Measurements from ENCODE around the gene UNC13D. TPM values are rescaled to one million over a fixed set of nuclear protein-coding genes. Genes with fewer than 3 reads are reported as not detected.

The UNC13D gene
- total RNA-seq, 2 donors from 2014 or later: 89.0 to 97.6 TPM

GRCh38 chr17:75842411-75842810 is 1.8 kb downstream of the UNC13D start:
- Mint-ChIP-seq H3K4me1 (ENCODE audit: low read depth) (peaks cover 19% of the 10 kb centered on the region), H3K27me3 (ENCODE audit: low read depth) (no peaks in the 10 kb centered on the region), H3K4me3 (peak overlapping the region; percentile 91 to 96), H3K27ac (peak overlapping the region; percentile 73), H3K36me3 (ENCODE audit: insufficient read depth in 2 of 2) (peaks cover 0 to 4% of the 10 kb centered on the region in 2 donors), H3K9me3 (no peaks in the 10 kb centered on the region)
- no peak for ATAC-seq (replicated peaks in 1 of 2)
- DNase-seq: no peak

GRCh38 chr17:75840799-75841164 is 3.4 kb downstream of the UNC13D start:
- peaks cover 18% of the 10 kb centered on the region for H3K4me1 Mint-ChIP-seq (ENCODE audit: low read depth)
- H3K36me3 Mint-ChIP-seq (ENCODE audit: insufficient read depth in 2 of 2): peaks cover 0 to 4% of the 10 kb centered on the region in 2 donors
- no peak for ATAC-seq (replicated peaks in 1 of 2)
- no peaks in the 10 kb centered on the region for H3K9me3 Mint-ChIP-seq
- DNase-seq: no peak
- no peak overlapping the region for H3K4me3 Mint-ChIP-seq
- H3K27ac Mint-ChIP-seq: no peak overlapping the region
- H3K27me3 Mint-ChIP-seq (ENCODE audit: low read depth): no peaks in the 10 kb centered on the region

GRCh38 chr17:75839942-75840798 is 4.0 kb downstream of the UNC13D start:
- no peaks in the 10 kb centered on the region for H3K27me3 Mint-ChIP-seq (ENCODE audit: low read depth)
- no peak for ATAC-seq (replicated peaks in 1 of 2)
- no peaks in the 10 kb centered on the region for H3K9me3 Mint-ChIP-seq
- H3K27ac Mint-ChIP-seq: no peak overlapping the region
- DNase-seq: no peak
- peaks cover 0 to 2% of the 10 kb centered on the region in 2 donors for H3K36me3 Mint-ChIP-seq (ENCODE audit: insufficient read depth in 2 of 2)
- H3K4me1 Mint-ChIP-seq (ENCODE audit: low read depth): peaks cover 12% of the 10 kb centered on the region
- H3K4me3 Mint-ChIP-seq: no peak overlapping the region

- Mint-ChIP-seq H3K9me3 (no peaks in the 10 kb centered on the region), H3K36me3 (ENCODE audit: insufficient read depth in 2 of 2) (peaks cover 0 to 7% of the 10 kb centered on the region in 2 donors), H3K27ac (peak overlapping the region; percentile 73), H3K4me1 (ENCODE audit: low read depth) (peaks cover 19% of the 10 kb centered on the region), H3K27me3 (ENCODE audit: low read depth) (no peaks in the 10 kb centered on the region), H3K4me3 (no peak overlapping the region)
- ATAC-seq (replicated peaks in 1 of 2): no peak
- DNase-seq: no peak
These were observed 5.8 kb downstream of the UNC13D start for GRCh38 chr17:75838410-75838809.

GRCh38 chr17:75837899-75838298 is 6.3 kb downstream of the UNC13D start:
- DNase-seq (no peak), ATAC-seq (replicated peaks in 1 of 2) (no peak)
- Mint-ChIP-seq H3K27me3 (ENCODE audit: low read depth) (no peaks in the 10 kb centered on the region), H3K4me3 (no peak overlapping the region), H3K4me1 (ENCODE audit: low read depth) (peaks cover 24% of the 10 kb centered on the region), H3K36me3 (ENCODE audit: insufficient read depth in 2 of 2) (peaks cover 0 to 5% of the 10 kb centered on the region in 2 donors), H3K9me3 (no peaks in the 10 kb centered on the region), H3K27ac (peak overlapping the region; percentile 73)

GRCh38 chr17:75836605-75837004 is 7.6 kb downstream of the UNC13D start:
- Mint-ChIP-seq H3K27ac (no peak overlapping the region), H3K27me3 (ENCODE audit: low read depth) (no peaks in the 10 kb centered on the region), H3K4me1 (ENCODE audit: low read depth) (peaks cover 30% of the 10 kb centered on the region), H3K9me3 (no peaks in the 10 kb centered on the region), H3K4me3 (no peak overlapping the region), H3K36me3 (ENCODE audit: insufficient read depth in 2 of 2) (peaks cover 0 to 7% of the 10 kb centered on the region in 2 donors)
- DNase-seq (no peak), ATAC-seq (replicated peaks in 1 of 2) (no peak)

GRCh38 chr17:75835654-75835987 is 8.6 kb downstream of the UNC13D start:
- H3K9me3 Mint-ChIP-seq: no peaks in the 10 kb centered on the region
- H3K27me3 Mint-ChIP-seq (ENCODE audit: low read depth): no peaks in the 10 kb centered on the region
- H3K4me1 Mint-ChIP-seq (ENCODE audit: low read depth): peaks cover 30% of the 10 kb centered on the region
- no peak overlapping the region for H3K4me3 Mint-ChIP-seq
- no peak for ATAC-seq (replicated peaks in 1 of 2)
- no peak for DNase-seq
- peaks cover 0 to 7% of the 10 kb centered on the region in 2 donors for H3K36me3 Mint-ChIP-seq (ENCODE audit: insufficient read depth in 2 of 2)
- H3K27ac Mint-ChIP-seq: no peak overlapping the region

GRCh38 chr17:75834928-75835653 is 9.1 kb downstream of the UNC13D start:
- Mint-ChIP-seq H3K4me1 (ENCODE audit: low read depth) (peaks cover 30% of the 10 kb centered on the region), H3K36me3 (ENCODE audit: insufficient read depth in 2 of 2) (peaks cover 0 to 7% of the 10 kb centered on the region in 2 donors), H3K27ac (no peak overlapping the region), H3K9me3 (no peaks in the 10 kb centered on the region), H3K27me3 (ENCODE audit: low read depth) (no peaks in the 10 kb centered on the region), H3K4me3 (no peak overlapping the region)
- ATAC-seq (replicated peaks in 1 of 2) (no peak), DNase-seq (no peak)

- Mint-ChIP-seq H3K27ac (no peak overlapping the region), H3K4me1 (ENCODE audit: low read depth) (peaks cover 30% of the 10 kb centered on the region), H3K4me3 (no peak overlapping the region), H3K36me3 (ENCODE audit: insufficient read depth in 2 of 2) (peaks cover 0 to 9% of the 10 kb centered on the region in 2 donors), H3K9me3 (no peaks in the 10 kb centered on the region), H3K27me3 (ENCODE audit: low read depth) (no peaks in the 10 kb centered on the region)
- no peak for ATAC-seq (replicated peaks in 1 of 2)
- no peak for DNase-seq
These were observed 9.8 kb downstream of the UNC13D start for GRCh38 chr17:75834279-75834920.

GRCh38 chr17:75832652-75833400 is 11.4 kb downstream of the UNC13D start:
- H3K27ac Mint-ChIP-seq: peak overlapping the region; percentile 97
- peak; percentile 20 for DNase-seq
- H3K4me1 Mint-ChIP-seq (ENCODE audit: low read depth): peaks cover 37% of the 10 kb centered on the region
- H3K36me3 Mint-ChIP-seq (ENCODE audit: insufficient read depth in 2 of 2): peaks cover 0 to 10% of the 10 kb centered on the region in 2 donors
- H3K9me3 Mint-ChIP-seq: no peaks in the 10 kb centered on the region
- H3K4me3 Mint-ChIP-seq: peak overlapping the region; percentile 78 to 80
- peak; percentile 41 to 45 for ATAC-seq (replicated peaks in 1 of 2)
- H3K27me3 Mint-ChIP-seq (ENCODE audit: low read depth): no peaks in the 10 kb centered on the region

GRCh38 chr17:75832164-75832651 is 12.0 kb downstream of the UNC13D start:
- DNase-seq (peak; percentile 40 to 52), ATAC-seq (replicated peaks in 1 of 2) (peak; percentile 52 to 66)
- peaks cover 0 to 10% of the 10 kb centered on the region in 2 donors for H3K36me3 Mint-ChIP-seq (ENCODE audit: insufficient read depth in 2 of 2)
- no peaks in the 10 kb centered on the region for H3K27me3 Mint-ChIP-seq (ENCODE audit: low read depth)
- peak overlapping the region; percentile 84 for H3K27ac Mint-ChIP-seq
- H3K4me3 Mint-ChIP-seq: peak overlapping the region; percentile 78 to 80
- H3K9me3 Mint-ChIP-seq: no peaks in the 10 kb centered on the region
- H3K4me1 Mint-ChIP-seq (ENCODE audit: low read depth): peaks cover 39% of the 10 kb centered on the region

GRCh38 chr17:75831032-75831571 is 13.1 kb downstream of the UNC13D start:
- Mint-ChIP-seq H3K4me1 (ENCODE audit: low read depth) (peaks cover 39% of the 10 kb centered on the region), H3K27ac (no peak overlapping the region), H3K4me3 (no peak overlapping the region), H3K36me3 (ENCODE audit: insufficient read depth in 2 of 2) (peaks cover 0 to 10% of the 10 kb centered on the region in 2 donors), H3K9me3 (no peaks in the 10 kb centered on the region), H3K27me3 (ENCODE audit: low read depth) (no peaks in the 10 kb centered on the region)
- no peak for DNase-seq
- ATAC-seq (replicated peaks in 1 of 2): no peak
